IMR-90 (cell line): ENCODE measurements around the gene VCL. TPM values are rescaled to one million over a fixed set of nuclear protein-coding genes. Genes with fewer than 3 reads are reported as not detected.
A peak's percentile ranks its signal among the peaks of the same experiment; 100 is the strongest.

Experiments
- ATAC-seq: fragments of 200-7000 bp; cut with Tn5 transposase; 2 replicates; pipeline ENCODE4 v1.9.1; 2020; ENCODE audit warnings: low read depth, mild to moderate bottlenecking, moderate library complexity
- BruUV-seq: library from RNA; stranded (reverse); fragments of 400-500 nt; replicated peaks from 2 replicates; lab custom pipeline; 2021; lab: Mats Ljungman, UMichigan
- CTCF ChIA-PET: fragments of 300-600 bp; formaldehyde crosslinking; extraction: SDS; loops from one replicate; lab custom pipeline; 2021; ENCODE audit warnings: antibody characterized with exemption; lab: Yijun Ruan, JAX
- POLR2A ChIA-PET: fragments of 300-600 bp; sonication (Branson Sonifier 250); formaldehyde crosslinking; loops from one replicate; lab custom pipeline; 2022; ENCODE audit warnings: antibody characterized with exemption; ENCODE audit not compliant: unreplicated experiment; lab: Charles Lee
- DNase-seq: peaks from one replicate; pipeline ENCODE4 v3.0.0; 2013
- H2AFZ ChIP-seq: replicated peaks from 2 replicates; pipeline ENCODE3; 2013; ENCODE audit warnings: low read length, mild to moderate bottlenecking; ENCODE audit not compliant: poor library complexity
- H2AK5ac ChIP-seq: 2 replicates; pipeline ENCODE4 v1.6.1; 2013; ENCODE audit warnings: low read depth, low read length, inconsistent platforms
- H2AK9ac ChIP-seq: replicated peaks from 2 replicates; pipeline ENCODE3; 2013; ENCODE audit warnings: mild to moderate bottlenecking, low read depth, low read length, moderate library complexity; ENCODE audit not compliant: poor library complexity
- H2BK120ac ChIP-seq: 2 replicates; pipeline ENCODE4 v1.6.1; 2013; ENCODE audit warnings: low read depth, low read length, inconsistent platforms
- H2BK15ac ChIP-seq: 3 replicates; pipeline ENCODE4 v1.6.1; 2013; ENCODE audit warnings: low read depth, low read length, inconsistent platforms
- H2BK20ac ChIP-seq: 2 replicates; pipeline ENCODE4 v1.6.1; 2013; ENCODE audit warnings: low read depth, mild to moderate bottlenecking, inconsistent platforms, low read length, moderate library complexity
- H2BK5ac ChIP-seq: 2 replicates; pipeline ENCODE4 v1.6.1; 2013; ENCODE audit warnings: mild to moderate bottlenecking, low read depth, low read length, inconsistent platforms; ENCODE audit not compliant: poor library complexity, severe bottlenecking
- H3K14ac ChIP-seq: replicated peaks from 2 replicates; pipeline ENCODE4 v1.6.1; 2013; ENCODE audit warnings: low read depth, low read length, inconsistent platforms
- H3K18ac ChIP-seq: 2 replicates; pipeline ENCODE4 v1.6.1; 2013; ENCODE audit warnings: low read depth, low read length, control low read depth
- H3K23ac ChIP-seq: 2 replicates; pipeline ENCODE4 v1.6.1; 2013; ENCODE audit warnings: low read depth, low read length, inconsistent platforms
- H3K27ac ChIP-seq: 2 replicates; pipeline ENCODE4 v1.5.1; 2013; ENCODE audit warnings: mild to moderate bottlenecking, control low read depth, low read length; ENCODE audit not compliant: insufficient read depth
- H3K27me3 ChIP-seq: 2 replicates; pipeline ENCODE4 v1.6.1; 2013; ENCODE audit warnings: low read length; ENCODE audit not compliant: control insufficient read depth, insufficient read depth
- H3K36me3 ChIP-seq: 2 replicates; pipeline ENCODE4 v1.6.1; 2013; ENCODE audit warnings: low read length, mixed read lengths; ENCODE audit not compliant: control insufficient read depth, insufficient read depth
- H3K4ac ChIP-seq: 2 replicates; pipeline ENCODE4 v1.6.1; 2013; ENCODE audit warnings: low read depth, low read length, inconsistent platforms
- H3K4me1 ChIP-seq: 2 replicates; pipeline ENCODE4 v1.6.1; 2013; ENCODE audit warnings: low read length, mixed read lengths; ENCODE audit not compliant: control insufficient read depth, insufficient read depth
- H3K4me2 ChIP-seq: 2 replicates; pipeline ENCODE4 v1.6.1; 2013; ENCODE audit warnings: low read depth, mild to moderate bottlenecking, control low read depth, low read length, moderate library complexity
- H3K4me3 ChIP-seq: 2 replicates; pipeline ENCODE4 v1.5.1; 2013; ENCODE audit warnings: low read depth, mild to moderate bottlenecking, control low read depth, low read length, moderate library complexity; ENCODE audit not compliant: insufficient read depth
- H3K56ac ChIP-seq: 2 replicates; pipeline ENCODE4 v1.6.1; 2013; ENCODE audit warnings: low read length, inconsistent platforms; ENCODE audit not compliant: insufficient read depth; ENCODE audit errors: extremely low read depth
- H3K79me1 ChIP-seq, 2 experiments: 2 replicates each; pipeline ENCODE4 v1.6.1; 2013; ENCODE audit warnings: low read length in 2 of 2, inconsistent platforms in 1 of 2, low read depth in 1 of 2
- H3K9ac ChIP-seq: 2 replicates; pipeline ENCODE4 v1.6.1; 2013; ENCODE audit warnings: low read depth, low read length, control low read depth
- H3K9me1 ChIP-seq: 2 replicates; pipeline ENCODE4 v1.6.1; 2013; ENCODE audit warnings: low read length, inconsistent platforms; ENCODE audit not compliant: insufficient read depth
- H3K9me3 ChIP-seq: 2 replicates; pipeline ENCODE4 v1.6.1; 2013; ENCODE audit warnings: low read length; ENCODE audit not compliant: control insufficient read depth, insufficient read depth
- H4K20me1 ChIP-seq: 2 replicates; pipeline ENCODE4 v1.6.1; 2013; ENCODE audit warnings: low read length, inconsistent platforms; ENCODE audit not compliant: insufficient read depth
- H4K5ac ChIP-seq: 2 replicates; pipeline ENCODE4 v1.6.1; 2013; ENCODE audit warnings: mild to moderate bottlenecking, low read depth, low read length, control low read depth
- H4K8ac ChIP-seq, 2 experiments: 2 replicates each; pipeline ENCODE4 v1.6.1; 2013; ENCODE audit warnings: low read depth in 2 of 2, low read length in 2 of 2, control low read depth in 1 of 2, inconsistent platforms in 1 of 2
- H4K91ac ChIP-seq: 2 replicates; pipeline ENCODE4 v1.6.1; 2013; ENCODE audit warnings: low read depth, low read length, inconsistent platforms; ENCODE audit not compliant: insufficient read depth
- CHD1 ChIP-seq: IDR thresholded peaks from 2 replicates; pipeline ENCODE4 v1.6.1; 2012; ENCODE audit warnings: low read depth, low read length, improper control_type of control experiment
- FOS ChIP-seq: fragments of 150-350 bp; IDR thresholded peaks from 2 replicates; pipeline ENCODE4 v1.6.1; 2016; ENCODE audit warnings: low read depth, low read length
- RFX5 ChIP-seq: IDR thresholded peaks from 2 replicates; pipeline ENCODE4 v1.8.0; 2012; ENCODE audit warnings: low read depth, mild to moderate bottlenecking, low read length, moderate library complexity
- WGBS, 2 experiments: methylation state at CpG; one replicate each; pipeline versions ENCODE4 v1.1.5 to v1.1.7; 2013; ENCODE audit warnings: missing lambda C conversion rate in 2 of 2; ENCODE audit not compliant: insufficient read length in 1 of 2; ENCODE audit errors: extremely low coverage in 2 of 2; 5-methylcytosine and 5-hydroxymethylcytosine counted together
- dilution Hi-C: fragments of 300-500 bp; cut with HindIII; formaldehyde crosslinking; loops from one replicate; pipeline ENCODE4 v1.14.3; 2018; ENCODE audit warnings: low sequenced_read_pairs; ENCODE audit not compliant: unreplicated experiment
- in situ Hi-C: fragments of 300-500 bp; cut with MboI; formaldehyde crosslinking; loops from 3 replicates; pipeline ENCODE4 v1.14.3; 2019; ENCODE audit warnings: low sequenced_read_pairs, inconsistent platforms, mixed read lengths
- intact Hi-C: fragments of 100-400 bp; cut with micrococcal nuclease; formaldehyde crosslinking; loops from 2 replicates; pipeline ENCODE4 v1.10.0; 2022
- polyA plus RNA-seq, 3 experiments: library from polyadenylated mRNA; depleted of rRNA; stranded (reverse); fragments of >200 nt; gene quantifications; 2 replicates each; pipeline ENCODE4 v1.2.3, GENCODE V29; 2012; ENCODE audit warnings: low replicate concordance in 1 of 3
- total RNA-seq: library from RNA; depleted of rRNA; stranded (reverse); fragments of >200 nt; gene quantifications from 2 replicates; pipeline ENCODE4 v1.2.3, GENCODE V29; 2012
- TF ChIP-seq, protein P1 (sequence below): conservative IDR thresholded peaks from 2 replicates; pipeline ENCODE4 v1.5.1; 2012; ENCODE audit warnings: mild to moderate bottlenecking, low read depth, low read length, improper control_type of control experiment

The VCL gene
- total and polyA plus RNA-seq, 2 of the 4 experiments (the other 2 are of a cell fraction) = 227 to 283 TPM

DNA sequence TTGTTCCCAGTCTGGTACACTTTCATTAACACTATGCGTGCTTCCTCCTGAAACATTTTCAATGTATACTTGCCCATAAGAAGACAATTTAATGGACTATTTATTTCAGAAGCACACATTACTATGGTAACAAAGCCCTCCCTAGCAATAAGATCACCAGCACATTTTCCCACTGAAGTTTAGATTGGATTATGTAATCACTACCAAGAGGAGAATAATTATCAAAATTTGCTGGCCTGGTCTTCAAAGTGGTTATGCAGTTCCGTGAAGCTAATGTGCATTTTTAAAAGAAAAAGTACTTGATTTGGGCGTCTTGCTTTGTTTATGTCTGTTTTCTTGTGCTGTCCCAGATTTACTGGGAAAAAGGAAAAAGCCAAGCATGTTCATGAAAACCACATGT is 90.8 kb downstream of the VCL start:
- Histone ChIP-seq H3K23ac (no peak overlapping the region), H2BK20ac (no peak overlapping the region), H3K4me3 (no peak overlapping the region), H3K79me1 (peaks cover 36 to 66% of the 10 kb centered on the region in 2 experiments), H2BK120ac (no peak overlapping the region), H3K27me3 (no peaks in the 10 kb centered on the region), H4K20me1 (peaks cover 33% of the 10 kb centered on the region), H3K18ac (no peak overlapping the region), H3K14ac (peak overlapping the region; percentile 33; the same call in 1 of the 2 replicates), H3K9me1 (peaks cover 5% of the 10 kb centered on the region; the same call in 1 of the 2 replicates), H4K8ac (no peak overlapping the region), H2AFZ (no peak overlapping the region), H3K56ac (no peak overlapping the region), H3K4ac (no peak overlapping the region), H3K9ac (no peak overlapping the region), H3K9me3 (no peaks in the 10 kb centered on the region), H3K4me2 (no peak overlapping the region), H2BK5ac (no peak overlapping the region), H2BK15ac (no peak overlapping the region), H3K27ac (no peak overlapping the region), H4K91ac (no peak overlapping the region), H2AK9ac (no peak overlapping the region), H3K36me3 (peaks cover 50% of the 10 kb centered on the region), H2AK5ac (no peak overlapping the region), H4K5ac (no peak overlapping the region), H3K4me1 (peaks cover 9% of the 10 kb centered on the region)
- in situ Hi-C loops (no loop called here), dilution Hi-C loops (no loop called here), intact Hi-C loops (no loop called here)
- ChIA-PET CTCF (no interaction called here), POLR2A (no interaction called here)
- TF ChIP-seq RFX5 (no peak), FOS (no peak), CHD1 (no peak)
- TF ChIP-seq, protein P1, sequence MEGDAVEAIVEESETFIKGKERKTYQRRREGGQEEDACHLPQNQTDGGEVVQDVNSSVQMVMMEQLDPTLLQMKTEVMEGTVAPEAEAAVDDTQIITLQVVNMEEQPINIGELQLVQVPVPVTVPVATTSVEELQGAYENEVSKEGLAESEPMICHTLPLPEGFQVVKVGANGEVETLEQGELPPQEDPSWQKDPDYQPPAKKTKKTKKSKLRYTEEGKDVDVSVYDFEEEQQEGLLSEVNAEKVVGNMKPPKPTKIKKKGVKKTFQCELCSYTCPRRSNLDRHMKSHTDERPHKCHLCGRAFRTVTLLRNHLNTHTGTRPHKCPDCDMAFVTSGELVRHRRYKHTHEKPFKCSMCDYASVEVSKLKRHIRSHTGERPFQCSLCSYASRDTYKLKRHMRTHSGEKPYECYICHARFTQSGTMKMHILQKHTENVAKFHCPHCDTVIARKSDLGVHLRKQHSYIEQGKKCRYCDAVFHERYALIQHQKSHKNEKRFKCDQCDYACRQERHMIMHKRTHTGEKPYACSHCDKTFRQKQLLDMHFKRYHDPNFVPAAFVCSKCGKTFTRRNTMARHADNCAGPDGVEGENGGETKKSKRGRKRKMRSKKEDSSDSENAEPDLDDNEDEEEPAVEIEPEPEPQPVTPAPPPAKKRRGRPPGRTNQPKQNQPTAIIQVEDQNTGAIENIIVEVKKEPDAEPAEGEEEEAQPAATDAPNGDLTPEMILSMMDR = no peak
- no peak for ATAC-seq
- no peak for DNase-seq
- 20% methylated on average over 1 of the region's 3 CpGs; no CpG with 5 or more reads in 1 of the 2 experiments for WGBS, 2 experiments
- BruUV-seq = no TSS peak
